IMR-90 (cell line): ENCODE measurements around the gene ADAMTS9. TPM values are rescaled to one million over a fixed set of nuclear protein-coding genes. Genes with fewer than 3 reads are reported as not detected.
A peak's percentile ranks its signal among the peaks of the same experiment; 100 is the strongest.

Experiments used
- ATAC-seq: fragments of 200-7000 bp; cut with Tn5 transposase; 2 replicates; pipeline ENCODE4 v1.9.1; 2020; ENCODE audit warnings: low read depth, mild to moderate bottlenecking, moderate library complexity
- BruUV-seq: library from RNA; stranded (reverse); fragments of 400-500 nt; replicated peaks from 2 replicates; lab custom pipeline; 2021; lab: Mats Ljungman, UMichigan
- CTCF ChIA-PET: fragments of 300-600 bp; formaldehyde crosslinking; extraction: SDS; loops from one replicate; lab custom pipeline; 2021; ENCODE audit warnings: antibody characterized with exemption; lab: Yijun Ruan, JAX
- POLR2A ChIA-PET: fragments of 300-600 bp; sonication (Branson Sonifier 250); formaldehyde crosslinking; loops from one replicate; lab custom pipeline; 2022; ENCODE audit warnings: antibody characterized with exemption; ENCODE audit not compliant: unreplicated experiment; lab: Charles Lee
- DNase-seq: peaks from one replicate; pipeline ENCODE4 v3.0.0; 2013
- H2AFZ ChIP-seq: replicated peaks from 2 replicates; pipeline ENCODE3; 2013; ENCODE audit warnings: low read length, mild to moderate bottlenecking; ENCODE audit not compliant: poor library complexity
- H2AK5ac ChIP-seq: 2 replicates; pipeline ENCODE4 v1.6.1; 2013; ENCODE audit warnings: low read depth, low read length, inconsistent platforms
- H2AK9ac ChIP-seq: replicated peaks from 2 replicates; pipeline ENCODE3; 2013; ENCODE audit warnings: mild to moderate bottlenecking, low read depth, low read length, moderate library complexity; ENCODE audit not compliant: poor library complexity
- H2BK120ac ChIP-seq: 2 replicates; pipeline ENCODE4 v1.6.1; 2013; ENCODE audit warnings: low read depth, low read length, inconsistent platforms
- H2BK15ac ChIP-seq: 3 replicates; pipeline ENCODE4 v1.6.1; 2013; ENCODE audit warnings: low read depth, low read length, inconsistent platforms
- H2BK20ac ChIP-seq: 2 replicates; pipeline ENCODE4 v1.6.1; 2013; ENCODE audit warnings: low read depth, mild to moderate bottlenecking, inconsistent platforms, low read length, moderate library complexity
- H2BK5ac ChIP-seq: 2 replicates; pipeline ENCODE4 v1.6.1; 2013; ENCODE audit warnings: mild to moderate bottlenecking, low read depth, low read length, inconsistent platforms; ENCODE audit not compliant: poor library complexity, severe bottlenecking
- H3K14ac ChIP-seq: replicated peaks from 2 replicates; pipeline ENCODE4 v1.6.1; 2013; ENCODE audit warnings: low read depth, low read length, inconsistent platforms
- H3K18ac ChIP-seq: 2 replicates; pipeline ENCODE4 v1.6.1; 2013; ENCODE audit warnings: low read depth, low read length, control low read depth
- H3K23ac ChIP-seq: 2 replicates; pipeline ENCODE4 v1.6.1; 2013; ENCODE audit warnings: low read depth, low read length, inconsistent platforms
- H3K27ac ChIP-seq: 2 replicates; pipeline ENCODE4 v1.5.1; 2013; ENCODE audit warnings: mild to moderate bottlenecking, control low read depth, low read length; ENCODE audit not compliant: insufficient read depth
- H3K27me3 ChIP-seq: 2 replicates; pipeline ENCODE4 v1.6.1; 2013; ENCODE audit warnings: low read length; ENCODE audit not compliant: control insufficient read depth, insufficient read depth
- H3K36me3 ChIP-seq: 2 replicates; pipeline ENCODE4 v1.6.1; 2013; ENCODE audit warnings: low read length, mixed read lengths; ENCODE audit not compliant: control insufficient read depth, insufficient read depth
- H3K4ac ChIP-seq: 2 replicates; pipeline ENCODE4 v1.6.1; 2013; ENCODE audit warnings: low read depth, low read length, inconsistent platforms
- H3K4me1 ChIP-seq: 2 replicates; pipeline ENCODE4 v1.6.1; 2013; ENCODE audit warnings: low read length, mixed read lengths; ENCODE audit not compliant: control insufficient read depth, insufficient read depth
- H3K4me2 ChIP-seq: 2 replicates; pipeline ENCODE4 v1.6.1; 2013; ENCODE audit warnings: low read depth, mild to moderate bottlenecking, control low read depth, low read length, moderate library complexity
- H3K4me3 ChIP-seq: 2 replicates; pipeline ENCODE4 v1.5.1; 2013; ENCODE audit warnings: low read depth, mild to moderate bottlenecking, control low read depth, low read length, moderate library complexity; ENCODE audit not compliant: insufficient read depth
- H3K56ac ChIP-seq: 2 replicates; pipeline ENCODE4 v1.6.1; 2013; ENCODE audit warnings: low read length, inconsistent platforms; ENCODE audit not compliant: insufficient read depth; ENCODE audit errors: extremely low read depth
- H3K79me1 ChIP-seq, 2 experiments: 2 replicates each; pipeline ENCODE4 v1.6.1; 2013; ENCODE audit warnings: low read length in 2 of 2, inconsistent platforms in 1 of 2, low read depth in 1 of 2
- H3K9ac ChIP-seq: 2 replicates; pipeline ENCODE4 v1.6.1; 2013; ENCODE audit warnings: low read depth, low read length, control low read depth
- H3K9me1 ChIP-seq: 2 replicates; pipeline ENCODE4 v1.6.1; 2013; ENCODE audit warnings: low read length, inconsistent platforms; ENCODE audit not compliant: insufficient read depth
- H3K9me3 ChIP-seq: 2 replicates; pipeline ENCODE4 v1.6.1; 2013; ENCODE audit warnings: low read length; ENCODE audit not compliant: control insufficient read depth, insufficient read depth
- H4K20me1 ChIP-seq: 2 replicates; pipeline ENCODE4 v1.6.1; 2013; ENCODE audit warnings: low read length, inconsistent platforms; ENCODE audit not compliant: insufficient read depth
- H4K5ac ChIP-seq: 2 replicates; pipeline ENCODE4 v1.6.1; 2013; ENCODE audit warnings: mild to moderate bottlenecking, low read depth, low read length, control low read depth
- H4K8ac ChIP-seq, 2 experiments: 2 replicates each; pipeline ENCODE4 v1.6.1; 2013; ENCODE audit warnings: low read depth in 2 of 2, low read length in 2 of 2, control low read depth in 1 of 2, inconsistent platforms in 1 of 2
- H4K91ac ChIP-seq: 2 replicates; pipeline ENCODE4 v1.6.1; 2013; ENCODE audit warnings: low read depth, low read length, inconsistent platforms; ENCODE audit not compliant: insufficient read depth
- CHD1 ChIP-seq: IDR thresholded peaks from 2 replicates; pipeline ENCODE4 v1.6.1; 2012; ENCODE audit warnings: low read depth, low read length, improper control_type of control experiment
- NFE2L2 ChIP-seq: fragments of 150-350 bp; IDR thresholded peaks from 2 replicates; pipeline ENCODE4 v1.6.1; 2016; ENCODE audit warnings: low read depth, mild to moderate bottlenecking, low read length
- POLR2A ChIP-seq: IDR thresholded peaks from 2 replicates; pipeline ENCODE4 v1.6.1; 2012; ENCODE audit warnings: mild to moderate bottlenecking, low read depth, low read length
- USF2 ChIP-seq: fragments of 150-350 bp; IDR thresholded peaks from 2 replicates; pipeline ENCODE4 v1.6.1; 2017; ENCODE audit warnings: mild to moderate bottlenecking, antibody characterized with exemption, low read length, low read depth
- WGBS, 2 experiments: methylation state at CpG; one replicate each; pipeline versions ENCODE4 v1.1.5 to v1.1.7; 2013; ENCODE audit warnings: missing lambda C conversion rate in 2 of 2; ENCODE audit not compliant: insufficient read length in 1 of 2; ENCODE audit errors: extremely low coverage in 2 of 2; 5-methylcytosine and 5-hydroxymethylcytosine counted together
- dilution Hi-C: fragments of 300-500 bp; cut with HindIII; formaldehyde crosslinking; loops from one replicate; pipeline ENCODE4 v1.14.3; 2018; ENCODE audit warnings: low sequenced_read_pairs; ENCODE audit not compliant: unreplicated experiment
- in situ Hi-C: fragments of 300-500 bp; cut with MboI; formaldehyde crosslinking; loops from 3 replicates; pipeline ENCODE4 v1.14.3; 2019; ENCODE audit warnings: low sequenced_read_pairs, inconsistent platforms, mixed read lengths
- intact Hi-C: fragments of 100-400 bp; cut with micrococcal nuclease; formaldehyde crosslinking; loops from 2 replicates; pipeline ENCODE4 v1.10.0; 2022
- polyA plus RNA-seq, 3 experiments: library from polyadenylated mRNA; depleted of rRNA; stranded (reverse); fragments of >200 nt; gene quantifications; 2 replicates each; pipeline ENCODE4 v1.2.3, GENCODE V29; 2012; ENCODE audit warnings: low replicate concordance in 1 of 3
- total RNA-seq: library from RNA; depleted of rRNA; stranded (reverse); fragments of >200 nt; gene quantifications from 2 replicates; pipeline ENCODE4 v1.2.3, GENCODE V29; 2012

Gene ADAMTS9
- total and polyA plus RNA-seq, 2 of the 4 experiments (the other 2 are of a cell fraction): 0.55 to 1.1 TPM

GRCh38 chr3:64483467-64483866 is 204.3 kb downstream of the ADAMTS9 start:
- no peak overlapping the region for H2AK9ac ChIP-seq
- WGBS, 2 experiments: no CpG with 5 or more reads among the region's 2 CpGs
- CTCF ChIA-PET: interaction anchor here (0.7 to 0.9 kb wide), 3 partner anchors 21 to 452 kb away, joined by 3 read pairs; no protein-coding TSS in a partner anchor
- no peaks in the 10 kb centered on the region for H3K4me1 ChIP-seq
- no peaks in the 10 kb centered on the region for H4K20me1 ChIP-seq
- H2BK120ac ChIP-seq: no peak overlapping the region; the same call in 1 of the 2 replicates
- no peak overlapping the region for H3K23ac ChIP-seq
- no peak overlapping the region for H3K56ac ChIP-seq
- no peak overlapping the region for H3K27ac ChIP-seq
- H3K14ac ChIP-seq: no peak overlapping the region
- H3K27me3 ChIP-seq: no peaks in the 10 kb centered on the region
- peak overlapping the region; percentile 40; the same call in 1 of the 2 replicates for H4K91ac ChIP-seq
- H3K9me3 ChIP-seq: no peaks in the 10 kb centered on the region
- H3K4me2 ChIP-seq: no peak overlapping the region
- POLR2A ChIA-PET: no interaction called here
- no peak overlapping the region for H2BK20ac ChIP-seq
- H2AK5ac ChIP-seq: peak overlapping the region; percentile 43; the same call in 1 of the 2 replicates
- dilution Hi-C loops: no loop called here
- H3K4ac ChIP-seq: no peak overlapping the region; the same call in 1 of the 2 replicates
- BruUV-seq: no TSS peak
- no peaks in the 10 kb centered on the region for H3K36me3 ChIP-seq
- intact Hi-C loops: loop anchor here (5.0 kb wide), 2 partner anchors 261 to 331 kb away; no protein-coding TSS in a partner anchor
- H2AFZ ChIP-seq: no peak overlapping the region
- no peak overlapping the region for H3K9ac ChIP-seq
- no peak overlapping the region for H2BK15ac ChIP-seq
- no peak overlapping the region for H3K4me3 ChIP-seq
- in situ Hi-C loops: loop anchor here (5.0 to 10.0 kb wide), 3 partner anchors 86 to 456 kb away; no protein-coding TSS in a partner anchor
- no peak overlapping the region; a peak in 1 of 4 replicates for H4K8ac ChIP-seq
- DNase-seq (no peak), ATAC-seq (no peak)
- H3K9me1 ChIP-seq: no peaks in the 10 kb centered on the region; the same call in 1 of the 2 replicates
- H3K79me1 ChIP-seq: no peaks in the 10 kb centered on the region
- H3K18ac ChIP-seq: no peak overlapping the region
- no peak for TF ChIP-seq CHD1
- TF ChIP-seq POLR2A: no peak
- no peak for TF ChIP-seq NFE2L2
- TF ChIP-seq USF2: no peak
- no peak overlapping the region for H2BK5ac ChIP-seq
- no peak overlapping the region for H4K5ac ChIP-seq
